GM12878 (cell line): Measurements from ENCODE around the gene CARD19. TPM values are rescaled to one million over a fixed set of nuclear protein-coding genes. Genes with fewer than 3 reads are reported as not detected.

Experiments used
- ATAC-seq: fragments of 200-7000 bp; cut with Tn5 transposase; 3 replicates; pipeline ENCODE4 v1.9.1; 2020; ENCODE audit warnings: mild to moderate bottlenecking, moderate library complexity
- BruUV-seq: library from RNA; stranded (reverse); fragments of 400-500 nt; replicated peaks from 2 replicates; lab custom pipeline; 2021; lab: Mats Ljungman, UMichigan
- CTCF ChIA-PET: fragments of 300-600 bp; sonication (Branson Sonifier 250); formaldehyde crosslinking; extraction: SDS; loops from one replicate; lab custom pipeline; 2021; ENCODE audit warnings: inconsistent platforms; lab: Yijun Ruan, JAX
- POLR2A ChIA-PET: fragments of 350-600 bp; formaldehyde crosslinking; extraction: SDS; loops from one replicate; lab custom pipeline; 2021; ENCODE audit warnings: inconsistent platforms; lab: Charles Lee
- RAD21 ChIA-PET: fragments of 300-600 bp; sonication (Branson Sonifier 250); formaldehyde crosslinking; loops from one replicate; lab custom pipeline; 2023; ENCODE audit warnings: antibody characterized with exemption; ENCODE audit not compliant: unreplicated experiment; lab: Charles Lee
- SMC1A ChIA-PET: fragments of 300-600 bp; sonication (Branson Sonifier 250); formaldehyde crosslinking; loops from one replicate; lab custom pipeline; 2023; ENCODE audit not compliant: unreplicated experiment, uncharacterized antibody; lab: Charles Lee
- DNase-seq: peaks from one replicate; pipeline ENCODE4 v3.0.0-alpha.2; 2011; ENCODE audit warnings: low read depth, low spot score
- FAIRE-seq: peaks from 3 replicates; lab custom pipeline; 2011; peaks lifted over from hg19 to GRCh38; lab: Jason Lieb, UNC
- H2AFZ ChIP-seq: 2 replicates; pipeline ENCODE4 v1.6.0; 2011; ENCODE audit warnings: low read depth, low read length, control low read depth; ENCODE audit not compliant: control insufficient read depth
- H3K27ac ChIP-seq: 2 replicates; pipeline ENCODE4 v1.5.1; 2011; ENCODE audit warnings: control low read depth; ENCODE audit not compliant: control insufficient read depth, insufficient read depth
- H3K27me3 ChIP-seq, 2 experiments: replicated peaks in 1 of 2; 2 replicates each; pipeline versions ENCODE4 v1.6.0 to v1.6.1; 2011; ENCODE audit warnings: low read length in 1 of 2; ENCODE audit not compliant: control insufficient read depth in 2 of 2, insufficient read depth in 2 of 2
- H3K36me3 ChIP-seq, 2 experiments: 2 replicates each; pipeline ENCODE4 v1.5.1; 2011; ENCODE audit warnings: low read length in 1 of 2; ENCODE audit not compliant: control insufficient read depth in 2 of 2, insufficient read depth in 2 of 2
- H3K4me1 ChIP-seq: 2 replicates; pipeline ENCODE4 v1.6.1; 2011; ENCODE audit warnings: mild to moderate bottlenecking, low read length, moderate library complexity, mixed read lengths; ENCODE audit not compliant: control insufficient read depth, insufficient read depth
- H3K4me2 ChIP-seq: 2 replicates; pipeline ENCODE4 v1.6.0; 2011; ENCODE audit warnings: control low read depth; ENCODE audit not compliant: control insufficient read depth, insufficient read depth
- H3K4me3 ChIP-seq: fragments of 200-600 bp; sonication (generic); 2 replicates; pipeline ENCODE4 v1.5.1; 2016
- H3K79me2 ChIP-seq: 2 replicates; pipeline ENCODE4 v1.6.0; 2011; ENCODE audit warnings: low read length; ENCODE audit not compliant: control insufficient read depth, insufficient read depth
- H3K9ac ChIP-seq: 2 replicates; pipeline ENCODE4 v1.8.0; 2011; ENCODE audit warnings: low read length, control low read depth, mixed read lengths; ENCODE audit not compliant: control insufficient read depth, insufficient read depth
- H3K9me3 ChIP-seq: replicated peaks from 3 replicates; pipeline ENCODE4 v1.5.1; 2011; ENCODE audit warnings: mild to moderate bottlenecking, low read length; ENCODE audit not compliant: control insufficient read depth, insufficient read depth
- H4K20me1 ChIP-seq: 2 replicates; pipeline ENCODE4 v1.6.0; 2011; ENCODE audit not compliant: control insufficient read depth, insufficient read depth
- BACH1 ChIP-seq: fragments of 450-650 bp; IDR thresholded peaks from 2 replicates; pipeline ENCODE4 v1.6.1; 2017; ENCODE audit warnings: mild to moderate bottlenecking, borderline replicate concordance
- EZH2 ChIP-seq: IDR thresholded peaks from 2 replicates; pipeline ENCODE4 v1.6.1; 2012; ENCODE audit warnings: low read depth, mild to moderate bottlenecking, control low read depth, inconsistent platforms, low read length, borderline replicate concordance; ENCODE audit not compliant: control insufficient read depth
- POU2F2 ChIP-seq: IDR thresholded peaks from 3 replicates; pipeline ENCODE4 v1.6.1; 2011; ENCODE audit warnings: low read depth, mild to moderate bottlenecking, low read length, borderline replicate concordance
- SMAD5 ChIP-seq: IDR thresholded peaks from 2 replicates; pipeline ENCODE4 v1.6.1; 2016; ENCODE audit warnings: antibody characterized with exemption, low read depth
- SREBF1 ChIP-seq: IDR thresholded peaks from 2 replicates; pipeline ENCODE4 v1.6.1; 2012; ENCODE audit warnings: mild to moderate bottlenecking, low read length
- TCF3 ChIP-seq: IDR thresholded peaks from 2 replicates; pipeline ENCODE4 v1.6.1; 2012; ENCODE audit warnings: low read depth, mild to moderate bottlenecking, low read length, borderline replicate concordance; ENCODE audit not compliant: insufficient read depth
- WGBS: methylation state at CpG from one replicate; pipeline ENCODE4 v1.1.6; 2016; ENCODE audit warnings: low lambda C conversion rate; ENCODE audit not compliant: insufficient replicate concordance, insufficient coverage; ENCODE audit errors: missing lambda C conversion rate; 5-methylcytosine and 5-hydroxymethylcytosine counted together
- in situ Hi-C: fragments of 300-500 bp; cut with MboI; formaldehyde crosslinking; loops from 9 replicates; pipeline ENCODE4 v1.14.3; 2018; ENCODE audit warnings: mixed read lengths
- intact Hi-C: fragments of 100-400 bp; cut with micrococcal nuclease; formaldehyde crosslinking; loops from one replicate; pipeline ENCODE4 v1.14.2; 2022; ENCODE audit not compliant: unreplicated experiment
- polyA plus RNA-seq, 11 experiments: library from polyadenylated mRNA; depleted of rRNA in 4 of 11; unstranded in 6 of 11; stranded (reverse) in 5 of 11; fragments of >200 nt; fragmentation: Nextera tagmentation in 4 of 11; fragmentation: Illumina TruSeq in 1 of 11; extraction: Ambion mirVana in 4 of 11; extraction: Trizol in 1 of 11; gene quantifications; 1 replicate in 1 of 11; 2 replicates in 10 of 11; pipeline versions ENCODE4 v1.2.1 to v1.2.3, GENCODE V29; 2011 to 2016; ENCODE audit warnings: inconsistent platforms in 2 of 11, missing spikeins in 2 of 11, low read depth in 1 of 11
- total RNA-seq, 4 experiments: library from RNA; depleted of rRNA in 3 of 4; stranded (reverse); fragments of >200 nt in 3 of 4; fragmentation: Illumina TruSeq in 1 of 4; extraction: Trizol in 1 of 4; gene quantifications; 2 replicates each; pipeline versions ENCODE4 v1.2.1 to v1.2.3, GENCODE V29; 2013 to 2021
- TF ChIP-seq, protein P1 (sequence below): IDR thresholded peaks from 2 replicates; pipeline ENCODE4 v1.6.1; 2011; ENCODE audit warnings: borderline replicate concordance, low read depth, mild to moderate bottlenecking, moderate library complexity, mixed read lengths, low read length; ENCODE audit not compliant: insufficient read depth; ENCODE audit errors: extremely low read length
- TF ChIP-seq, protein P2 (sequence below): IDR thresholded peaks from 2 replicates; pipeline ENCODE4 v1.6.1; 2012; ENCODE audit warnings: improper control_type of control experiment, low read depth, low read length; ENCODE audit not compliant: insufficient replicate concordance
- TF ChIP-seq, protein P3 (sequence below): IDR thresholded peaks from 2 replicates; pipeline ENCODE4 v1.6.1; 2012; ENCODE audit warnings: low read depth, low read length, improper control_type of control experiment
- TF ChIP-seq, protein P4 (sequence below): fragments of 450-650 bp; IDR thresholded peaks from 2 replicates; pipeline ENCODE4 v1.6.1; 2017; ENCODE audit warnings: mild to moderate bottlenecking, moderate library complexity

The CARD19 gene
- total and polyA plus RNA-seq, 10 of the 15 experiments (the other 5 are each of a cell fraction or from before 2014, with no cell fraction given), result 0.61 to 41.6 (median 19.9) TPM

DNA sequence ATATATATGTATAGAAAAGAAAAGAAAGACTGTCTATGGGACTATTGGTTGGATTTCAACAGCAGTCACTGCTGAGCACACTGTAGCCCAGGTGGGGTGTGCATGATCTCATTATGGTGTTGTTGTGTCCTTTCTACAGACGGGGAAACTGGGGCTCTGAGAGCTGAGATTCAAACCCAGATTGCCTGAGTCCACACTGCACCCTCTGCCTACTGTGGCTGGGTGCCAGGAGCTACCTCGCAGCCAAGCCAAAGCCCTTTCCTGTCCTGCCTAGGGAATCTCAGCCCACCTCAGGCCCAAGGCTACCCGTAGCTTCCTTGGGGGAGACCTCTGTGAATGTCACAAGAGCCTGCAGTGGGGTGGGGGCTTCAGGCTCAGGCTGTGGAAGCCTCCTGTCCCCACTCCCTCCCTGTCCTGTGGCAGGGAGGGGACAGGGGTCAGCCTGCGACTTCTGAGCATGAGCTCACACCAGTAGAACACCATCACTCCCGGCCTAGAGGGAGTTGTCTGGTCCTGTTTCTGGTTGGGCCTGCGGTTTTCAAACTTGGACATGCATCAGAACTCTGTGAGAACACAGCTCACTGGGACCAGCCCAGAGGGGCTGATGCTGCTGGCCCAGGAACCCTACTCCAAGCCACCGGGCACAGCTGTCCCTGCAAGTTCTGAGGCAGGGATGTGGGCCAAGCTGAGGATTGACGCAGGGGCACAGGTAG lies 45.9 kb downstream of the CARD19 start:
- no peak for FAIRE-seq
- ChIA-PET POLR2A (interaction anchor here (0.9 kb wide), 1 partner anchor 81 kb away, joined by 3 read pairs; no protein-coding TSS in a partner anchor), CTCF (interaction anchor here (1.3 to 1.4 kb wide), 2 partner anchors 12 to 33 kb away, joined by 4 to 7 read pairs; no protein-coding TSS in a partner anchor), SMC1A (interaction anchor here (1.2 kb wide), 1 partner anchor 15 kb away, joined by 3 read pairs; no protein-coding TSS in a partner anchor), RAD21 (interaction anchor here (0.6 to 1.5 kb wide), 2 partner anchors 78 to 138 kb away, joined by 4 read pairs; no protein-coding TSS in a partner anchor)
- H3K36me3 ChIP-seq, result no peaks in the 10 kb centered on the region
- no peak overlapping the region for H3K9ac ChIP-seq
- 45% methylated on average over 8 of the region's 8 CpGs for WGBS
- peaks cover 12% of the 10 kb centered on the region for H3K4me1 ChIP-seq
- in situ Hi-C loops, result no loop called here
- H3K27ac ChIP-seq, result no peak overlapping the region
- no peaks in the 10 kb centered on the region for H3K79me2 ChIP-seq
- H3K27me3 ChIP-seq, result no peaks in the 10 kb centered on the region
- H4K20me1 ChIP-seq, result no peaks in the 10 kb centered on the region
- ATAC-seq, result no peak
- no TSS peak for BruUV-seq
- peaks cover 7% of the 10 kb centered on the region; the same call in 1 of the 3 replicates for H3K9me3 ChIP-seq
- no peak for DNase-seq
- no peak overlapping the region for H2AFZ ChIP-seq
- H3K4me2 ChIP-seq, result no peak overlapping the region
- intact Hi-C loops, result no loop called here
- no peak overlapping the region for H3K4me3 ChIP-seq
- TF ChIP-seq BACH1 (no peak), TCF3 (no peak), SREBF1 (no peak), EZH2 (no peak), SMAD5 (no peak), POU2F2 (no peak)
- TF ChIP-seq, protein P1, sequence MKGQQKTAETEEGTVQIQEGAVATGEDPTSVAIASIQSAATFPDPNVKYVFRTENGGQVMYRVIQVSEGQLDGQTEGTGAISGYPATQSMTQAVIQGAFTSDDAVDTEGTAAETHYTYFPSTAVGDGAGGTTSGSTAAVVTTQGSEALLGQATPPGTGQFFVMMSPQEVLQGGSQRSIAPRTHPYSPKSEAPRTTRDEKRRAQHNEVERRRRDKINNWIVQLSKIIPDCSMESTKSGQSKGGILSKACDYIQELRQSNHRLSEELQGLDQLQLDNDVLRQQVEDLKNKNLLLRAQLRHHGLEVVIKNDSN, result no peak
- TF ChIP-seq, protein P2, sequence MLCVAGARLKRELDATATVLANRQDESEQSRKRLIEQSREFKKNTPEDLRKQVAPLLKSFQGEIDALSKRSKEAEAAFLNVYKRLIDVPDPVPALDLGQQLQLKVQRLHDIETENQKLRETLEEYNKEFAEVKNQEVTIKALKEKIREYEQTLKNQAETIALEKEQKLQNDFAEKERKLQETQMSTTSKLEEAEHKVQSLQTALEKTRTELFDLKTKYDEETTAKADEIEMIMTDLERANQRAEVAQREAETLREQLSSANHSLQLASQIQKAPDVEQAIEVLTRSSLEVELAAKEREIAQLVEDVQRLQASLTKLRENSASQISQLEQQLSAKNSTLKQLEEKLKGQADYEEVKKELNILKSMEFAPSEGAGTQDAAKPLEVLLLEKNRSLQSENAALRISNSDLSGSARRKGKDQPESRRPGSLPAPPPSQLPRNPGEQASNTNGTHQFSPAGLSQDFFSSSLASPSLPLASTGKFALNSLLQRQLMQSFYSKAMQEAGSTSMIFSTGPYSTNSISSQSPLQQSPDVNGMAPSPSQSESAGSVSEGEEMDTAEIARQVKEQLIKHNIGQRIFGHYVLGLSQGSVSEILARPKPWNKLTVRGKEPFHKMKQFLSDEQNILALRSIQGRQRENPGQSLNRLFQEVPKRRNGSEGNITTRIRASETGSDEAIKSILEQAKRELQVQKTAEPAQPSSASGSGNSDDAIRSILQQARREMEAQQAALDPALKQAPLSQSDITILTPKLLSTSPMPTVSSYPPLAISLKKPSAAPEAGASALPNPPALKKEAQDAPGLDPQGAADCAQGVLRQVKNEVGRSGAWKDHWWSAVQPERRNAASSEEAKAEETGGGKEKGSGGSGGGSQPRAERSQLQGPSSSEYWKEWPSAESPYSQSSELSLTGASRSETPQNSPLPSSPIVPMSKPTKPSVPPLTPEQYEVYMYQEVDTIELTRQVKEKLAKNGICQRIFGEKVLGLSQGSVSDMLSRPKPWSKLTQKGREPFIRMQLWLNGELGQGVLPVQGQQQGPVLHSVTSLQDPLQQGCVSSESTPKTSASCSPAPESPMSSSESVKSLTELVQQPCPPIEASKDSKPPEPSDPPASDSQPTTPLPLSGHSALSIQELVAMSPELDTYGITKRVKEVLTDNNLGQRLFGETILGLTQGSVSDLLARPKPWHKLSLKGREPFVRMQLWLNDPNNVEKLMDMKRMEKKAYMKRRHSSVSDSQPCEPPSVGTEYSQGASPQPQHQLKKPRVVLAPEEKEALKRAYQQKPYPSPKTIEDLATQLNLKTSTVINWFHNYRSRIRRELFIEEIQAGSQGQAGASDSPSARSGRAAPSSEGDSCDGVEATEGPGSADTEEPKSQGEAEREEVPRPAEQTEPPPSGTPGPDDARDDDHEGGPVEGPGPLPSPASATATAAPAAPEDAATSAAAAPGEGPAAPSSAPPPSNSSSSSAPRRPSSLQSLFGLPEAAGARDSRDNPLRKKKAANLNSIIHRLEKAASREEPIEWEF, result no peak
- TF ChIP-seq, protein P3, sequence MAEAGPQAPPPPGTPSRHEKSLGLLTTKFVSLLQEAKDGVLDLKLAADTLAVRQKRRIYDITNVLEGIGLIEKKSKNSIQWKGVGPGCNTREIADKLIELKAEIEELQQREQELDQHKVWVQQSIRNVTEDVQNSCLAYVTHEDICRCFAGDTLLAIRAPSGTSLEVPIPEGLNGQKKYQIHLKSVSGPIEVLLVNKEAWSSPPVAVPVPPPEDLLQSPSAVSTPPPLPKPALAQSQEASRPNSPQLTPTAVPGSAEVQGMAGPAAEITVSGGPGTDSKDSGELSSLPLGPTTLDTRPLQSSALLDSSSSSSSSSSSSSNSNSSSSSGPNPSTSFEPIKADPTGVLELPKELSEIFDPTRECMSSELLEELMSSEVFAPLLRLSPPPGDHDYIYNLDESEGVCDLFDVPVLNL, result no peak
- TF ChIP-seq, protein P4, sequence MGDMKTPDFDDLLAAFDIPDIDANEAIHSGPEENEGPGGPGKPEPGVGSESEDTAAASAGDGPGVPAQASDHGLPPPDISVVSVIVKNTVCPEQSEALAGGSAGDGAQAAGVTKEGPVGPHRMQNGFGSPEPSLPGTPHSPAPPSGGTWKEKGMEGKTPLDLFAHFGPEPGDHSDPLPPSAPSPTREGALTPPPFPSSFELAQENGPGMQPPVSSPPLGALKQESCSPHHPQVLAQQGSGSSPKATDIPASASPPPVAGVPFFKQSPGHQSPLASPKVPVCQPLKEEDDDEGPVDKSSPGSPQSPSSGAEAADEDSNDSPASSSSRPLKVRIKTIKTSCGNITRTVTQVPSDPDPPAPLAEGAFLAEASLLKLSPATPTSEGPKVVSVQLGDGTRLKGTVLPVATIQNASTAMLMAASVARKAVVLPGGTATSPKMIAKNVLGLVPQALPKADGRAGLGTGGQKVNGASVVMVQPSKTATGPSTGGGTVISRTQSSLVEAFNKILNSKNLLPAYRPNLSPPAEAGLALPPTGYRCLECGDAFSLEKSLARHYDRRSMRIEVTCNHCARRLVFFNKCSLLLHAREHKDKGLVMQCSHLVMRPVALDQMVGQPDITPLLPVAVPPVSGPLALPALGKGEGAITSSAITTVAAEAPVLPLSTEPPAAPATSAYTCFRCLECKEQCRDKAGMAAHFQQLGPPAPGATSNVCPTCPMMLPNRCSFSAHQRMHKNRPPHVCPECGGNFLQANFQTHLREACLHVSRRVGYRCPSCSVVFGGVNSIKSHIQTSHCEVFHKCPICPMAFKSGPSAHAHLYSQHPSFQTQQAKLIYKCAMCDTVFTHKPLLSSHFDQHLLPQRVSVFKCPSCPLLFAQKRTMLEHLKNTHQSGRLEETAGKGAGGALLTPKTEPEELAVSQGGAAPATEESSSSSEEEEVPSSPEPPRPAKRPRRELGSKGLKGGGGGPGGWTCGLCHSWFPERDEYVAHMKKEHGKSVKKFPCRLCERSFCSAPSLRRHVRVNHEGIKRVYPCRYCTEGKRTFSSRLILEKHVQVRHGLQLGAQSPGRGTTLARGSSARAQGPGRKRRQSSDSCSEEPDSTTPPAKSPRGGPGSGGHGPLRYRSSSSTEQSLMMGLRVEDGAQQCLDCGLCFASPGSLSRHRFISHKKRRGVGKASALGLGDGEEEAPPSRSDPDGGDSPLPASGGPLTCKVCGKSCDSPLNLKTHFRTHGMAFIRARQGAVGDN, result no peak
